LNCaP clone FGC (cell line): ENCODE measurements around the gene SGMS2.

Source experiments
- DNase-seq: peaks from one replicate; pipeline ENCODE4 v3.0.0-alpha.2; 2011; ENCODE audit warnings: low read depth
- H3K4me3 ChIP-seq: 2 replicates; pipeline ENCODE4 v1.5.1; 2011; ENCODE audit warnings: mild to moderate bottlenecking, low read depth, low read length, control low read depth
- TF ChIP-seq, protein P1 (sequence below): IDR thresholded peaks from 2 replicates; pipeline ENCODE4 v1.5.1; 2012; ENCODE audit warnings: mild to moderate bottlenecking; ENCODE audit not compliant: control insufficient read depth, insufficient read depth; ENCODE audit errors: extremely low read depth

SGMS2 gene

DNA sequence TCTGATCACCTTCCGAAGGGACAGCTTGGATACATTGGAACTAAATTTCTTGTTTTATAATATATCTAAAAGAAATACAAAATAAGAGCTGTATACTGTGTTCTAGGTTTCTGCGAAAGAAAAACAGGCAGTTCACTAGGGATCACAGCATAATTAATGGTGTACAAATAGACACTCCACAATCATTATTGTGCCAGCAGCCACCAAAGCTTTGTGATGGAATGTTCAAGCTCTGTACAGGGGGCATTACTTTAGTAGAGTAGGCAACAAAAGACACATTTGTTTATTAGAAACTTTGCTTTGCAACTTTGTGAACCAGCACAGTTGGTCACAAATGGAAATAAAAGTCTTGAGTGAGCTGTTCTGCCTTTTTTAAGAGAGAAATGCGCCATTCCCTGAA lies 49.3 kb downstream of the SGMS2 start:
- DNase-seq = no peak
- TF ChIP-seq, protein P1, sequence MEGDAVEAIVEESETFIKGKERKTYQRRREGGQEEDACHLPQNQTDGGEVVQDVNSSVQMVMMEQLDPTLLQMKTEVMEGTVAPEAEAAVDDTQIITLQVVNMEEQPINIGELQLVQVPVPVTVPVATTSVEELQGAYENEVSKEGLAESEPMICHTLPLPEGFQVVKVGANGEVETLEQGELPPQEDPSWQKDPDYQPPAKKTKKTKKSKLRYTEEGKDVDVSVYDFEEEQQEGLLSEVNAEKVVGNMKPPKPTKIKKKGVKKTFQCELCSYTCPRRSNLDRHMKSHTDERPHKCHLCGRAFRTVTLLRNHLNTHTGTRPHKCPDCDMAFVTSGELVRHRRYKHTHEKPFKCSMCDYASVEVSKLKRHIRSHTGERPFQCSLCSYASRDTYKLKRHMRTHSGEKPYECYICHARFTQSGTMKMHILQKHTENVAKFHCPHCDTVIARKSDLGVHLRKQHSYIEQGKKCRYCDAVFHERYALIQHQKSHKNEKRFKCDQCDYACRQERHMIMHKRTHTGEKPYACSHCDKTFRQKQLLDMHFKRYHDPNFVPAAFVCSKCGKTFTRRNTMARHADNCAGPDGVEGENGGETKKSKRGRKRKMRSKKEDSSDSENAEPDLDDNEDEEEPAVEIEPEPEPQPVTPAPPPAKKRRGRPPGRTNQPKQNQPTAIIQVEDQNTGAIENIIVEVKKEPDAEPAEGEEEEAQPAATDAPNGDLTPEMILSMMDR = no peak
- H3K4me3 ChIP-seq = no peak overlapping the region

DNA sequence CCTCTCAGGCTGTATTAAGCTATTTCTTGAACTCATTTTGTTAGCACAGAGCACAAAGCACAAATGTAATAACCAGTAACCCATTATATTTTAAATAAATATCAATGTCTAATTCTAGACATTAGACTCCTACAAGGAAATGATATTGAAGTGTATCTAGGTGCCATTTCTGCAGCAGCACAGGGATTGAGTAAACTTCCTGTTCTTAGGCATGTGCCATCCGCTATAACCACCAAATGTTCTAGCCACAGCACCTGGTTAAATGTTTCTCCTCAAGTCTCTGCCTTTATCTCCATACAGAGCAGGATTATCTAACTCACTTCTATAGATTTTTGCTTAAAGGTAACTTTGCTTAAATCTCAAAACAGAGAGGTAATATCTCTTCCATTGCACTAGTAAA lies 51.4 kb downstream of the SGMS2 start:
- no peak for DNase-seq
- TF ChIP-seq, protein P1 = no peak
- H3K4me3 ChIP-seq = no peak overlapping the region

DNA sequence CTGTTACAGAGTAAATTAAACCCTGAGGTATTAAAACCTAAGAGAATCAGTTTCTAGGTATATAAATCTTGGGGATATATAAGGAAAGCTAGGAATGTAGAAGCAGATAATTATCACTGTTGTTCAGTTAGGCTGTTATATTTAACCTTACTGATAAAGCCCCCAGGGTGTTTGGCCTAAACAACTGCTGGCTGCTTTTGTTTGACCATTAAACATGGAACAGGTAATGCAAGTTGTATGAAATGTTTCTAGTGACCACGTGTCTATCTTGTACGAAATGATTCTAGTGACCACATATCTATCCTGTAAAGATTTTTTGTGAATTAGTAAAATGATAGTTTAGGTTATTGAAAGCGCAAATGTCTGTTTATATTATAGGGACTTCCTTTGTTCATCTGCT lies 52.6 kb downstream of the SGMS2 start:
- H3K4me3 ChIP-seq = peak overlapping the region; percentile 10; the same call in 1 of the 2 replicates
- TF ChIP-seq, protein P1 = no peak
- peak; percentile 84 for DNase-seq

DNA sequence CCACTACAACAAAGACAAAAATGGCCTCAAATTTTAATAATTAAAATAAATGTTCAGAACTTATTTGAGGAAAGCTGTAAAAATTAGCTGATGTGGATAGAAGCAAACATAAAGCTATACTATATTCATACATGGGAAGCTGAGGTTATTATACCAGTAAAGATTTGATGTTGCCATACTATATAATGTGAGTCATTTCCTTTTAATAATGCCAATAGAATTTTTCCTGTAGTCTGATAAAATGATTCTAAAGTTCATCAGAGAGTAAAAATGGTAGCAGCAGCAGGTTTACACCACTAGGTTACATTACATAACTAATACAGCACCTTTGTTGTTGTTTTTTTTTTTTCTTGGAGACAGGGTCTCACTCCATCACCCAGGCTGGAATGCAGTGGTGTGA lies 61.1 kb downstream of the SGMS2 start:
- no peak overlapping the region for H3K4me3 ChIP-seq
- TF ChIP-seq, protein P1 = no peak
- no peak for DNase-seq

DNA sequence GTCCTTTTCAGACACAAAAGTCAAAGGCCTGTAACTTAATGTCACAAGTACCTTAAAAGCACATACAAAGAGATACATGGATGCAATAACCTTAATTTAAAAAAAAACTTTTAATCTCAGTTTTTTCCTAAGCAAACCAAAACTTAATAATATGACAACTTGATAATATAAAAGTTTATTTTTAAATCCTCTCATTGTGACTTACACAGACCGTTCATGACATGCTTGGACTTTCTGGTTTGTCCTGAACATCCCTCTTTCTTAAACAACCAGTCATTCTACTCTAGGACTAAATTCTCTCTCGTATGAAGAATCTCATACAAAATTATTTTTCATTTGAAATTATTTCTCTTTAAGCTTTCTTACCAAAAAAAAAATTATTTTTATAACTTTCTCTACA lies 63.5 kb downstream of the SGMS2 start:
- DNase-seq = no peak
- TF ChIP-seq, protein P1 = no peak
- H3K4me3 ChIP-seq = no peak overlapping the region

DNA sequence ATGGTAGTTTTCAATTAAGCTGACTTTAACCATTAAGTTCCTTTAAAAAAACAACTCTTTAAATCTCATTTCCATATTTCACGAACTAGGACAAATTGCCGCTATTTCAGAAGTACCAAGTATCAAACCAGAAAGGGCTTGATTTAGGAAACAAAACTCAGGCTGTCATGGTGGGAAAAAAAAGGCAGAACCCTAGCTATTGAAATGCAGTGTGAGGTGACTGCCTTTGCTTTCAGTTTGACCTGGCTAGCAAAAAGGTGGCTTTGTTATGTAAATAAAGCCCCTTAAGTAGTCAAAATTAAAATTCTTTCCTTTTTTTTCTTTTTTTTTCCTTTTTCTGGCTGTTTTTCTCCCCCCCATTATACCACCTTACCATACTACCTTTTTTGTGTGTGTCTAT lies 66.0 kb downstream of the SGMS2 start:
- DNase-seq = no peak
- no peak overlapping the region for H3K4me3 ChIP-seq
- TF ChIP-seq, protein P1 = no peak

DNA sequence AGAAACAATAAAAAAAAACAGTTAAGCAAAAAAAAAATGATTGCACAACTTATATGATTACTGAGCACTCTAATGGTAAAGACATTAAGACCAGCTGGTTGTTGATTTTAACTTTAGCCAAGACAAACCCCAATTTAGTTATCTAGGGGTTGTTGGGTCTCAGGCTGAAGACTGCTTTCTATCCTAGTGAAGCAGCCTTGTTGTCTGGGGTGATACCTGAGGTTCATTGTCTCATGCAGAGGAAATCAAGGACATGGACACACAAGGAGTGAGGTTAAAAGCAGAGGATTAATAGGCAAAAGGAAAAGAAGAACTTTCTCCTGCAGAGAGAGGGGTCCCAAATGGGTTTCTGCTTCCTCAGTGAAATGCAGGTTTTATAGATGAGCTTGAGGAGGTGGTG lies 66.6 kb downstream of the SGMS2 start:
- no peak for DNase-seq
- TF ChIP-seq, protein P1 = no peak
- H3K4me3 ChIP-seq = no peak overlapping the region
